Panc1 (cell line): ENCODE measurements around the gene IRX5.

ENCODE experiments used
- POLR2AphosphoS5 ChIP-seq: IDR thresholded peaks from 2 replicates; pipeline ENCODE4 v1.6.1; 2012; ENCODE audit warnings: mild to moderate bottlenecking, low read depth, low read length, moderate library complexity
- SIN3A ChIP-seq: IDR thresholded peaks from 2 replicates; pipeline ENCODE4 v1.6.1; 2012; ENCODE audit warnings: low read depth, mild to moderate bottlenecking, low read length, moderate library complexity, borderline replicate concordance; ENCODE audit not compliant: insufficient read depth
- TCF7L2 ChIP-seq: IDR thresholded peaks from 2 replicates; pipeline ENCODE4 v1.6.1; 2011; ENCODE audit warnings: mild to moderate bottlenecking, low read depth, low read length, inconsistent platforms
- TF ChIP-seq, protein P1 (sequence below): fragments of 450-650 bp; IDR thresholded peaks from 2 replicates; pipeline ENCODE4 v1.5.1; 2017; ENCODE audit warnings: mild to moderate bottlenecking

- TF ChIP-seq, protein P1, sequence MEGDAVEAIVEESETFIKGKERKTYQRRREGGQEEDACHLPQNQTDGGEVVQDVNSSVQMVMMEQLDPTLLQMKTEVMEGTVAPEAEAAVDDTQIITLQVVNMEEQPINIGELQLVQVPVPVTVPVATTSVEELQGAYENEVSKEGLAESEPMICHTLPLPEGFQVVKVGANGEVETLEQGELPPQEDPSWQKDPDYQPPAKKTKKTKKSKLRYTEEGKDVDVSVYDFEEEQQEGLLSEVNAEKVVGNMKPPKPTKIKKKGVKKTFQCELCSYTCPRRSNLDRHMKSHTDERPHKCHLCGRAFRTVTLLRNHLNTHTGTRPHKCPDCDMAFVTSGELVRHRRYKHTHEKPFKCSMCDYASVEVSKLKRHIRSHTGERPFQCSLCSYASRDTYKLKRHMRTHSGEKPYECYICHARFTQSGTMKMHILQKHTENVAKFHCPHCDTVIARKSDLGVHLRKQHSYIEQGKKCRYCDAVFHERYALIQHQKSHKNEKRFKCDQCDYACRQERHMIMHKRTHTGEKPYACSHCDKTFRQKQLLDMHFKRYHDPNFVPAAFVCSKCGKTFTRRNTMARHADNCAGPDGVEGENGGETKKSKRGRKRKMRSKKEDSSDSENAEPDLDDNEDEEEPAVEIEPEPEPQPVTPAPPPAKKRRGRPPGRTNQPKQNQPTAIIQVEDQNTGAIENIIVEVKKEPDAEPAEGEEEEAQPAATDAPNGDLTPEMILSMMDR: no peak
- TF ChIP-seq TCF7L2: no peak
- no peak for TF ChIP-seq SIN3A
- TF ChIP-seq POLR2AphosphoS5: no peak
These were observed 37.3 kb downstream of the IRX5 start for GRCh38 chr16:54968011-54968410.
